Measurements from ENCODE around the gene LRRFIP1.

The LRRFIP1 gene

GRCh38 chr2:237701033-237701858, 73.9 kb downstream of the LRRFIP1 start:
- no peak for DNase-seq (ENCODE audit: low read depth in 2 of 2)

- no peak for DNase-seq (ENCODE audit: low read depth in 2 of 2)
Observed at GRCh38 chr2:237701859-237702390, 74.5 kb downstream of the LRRFIP1 start.

DNA sequence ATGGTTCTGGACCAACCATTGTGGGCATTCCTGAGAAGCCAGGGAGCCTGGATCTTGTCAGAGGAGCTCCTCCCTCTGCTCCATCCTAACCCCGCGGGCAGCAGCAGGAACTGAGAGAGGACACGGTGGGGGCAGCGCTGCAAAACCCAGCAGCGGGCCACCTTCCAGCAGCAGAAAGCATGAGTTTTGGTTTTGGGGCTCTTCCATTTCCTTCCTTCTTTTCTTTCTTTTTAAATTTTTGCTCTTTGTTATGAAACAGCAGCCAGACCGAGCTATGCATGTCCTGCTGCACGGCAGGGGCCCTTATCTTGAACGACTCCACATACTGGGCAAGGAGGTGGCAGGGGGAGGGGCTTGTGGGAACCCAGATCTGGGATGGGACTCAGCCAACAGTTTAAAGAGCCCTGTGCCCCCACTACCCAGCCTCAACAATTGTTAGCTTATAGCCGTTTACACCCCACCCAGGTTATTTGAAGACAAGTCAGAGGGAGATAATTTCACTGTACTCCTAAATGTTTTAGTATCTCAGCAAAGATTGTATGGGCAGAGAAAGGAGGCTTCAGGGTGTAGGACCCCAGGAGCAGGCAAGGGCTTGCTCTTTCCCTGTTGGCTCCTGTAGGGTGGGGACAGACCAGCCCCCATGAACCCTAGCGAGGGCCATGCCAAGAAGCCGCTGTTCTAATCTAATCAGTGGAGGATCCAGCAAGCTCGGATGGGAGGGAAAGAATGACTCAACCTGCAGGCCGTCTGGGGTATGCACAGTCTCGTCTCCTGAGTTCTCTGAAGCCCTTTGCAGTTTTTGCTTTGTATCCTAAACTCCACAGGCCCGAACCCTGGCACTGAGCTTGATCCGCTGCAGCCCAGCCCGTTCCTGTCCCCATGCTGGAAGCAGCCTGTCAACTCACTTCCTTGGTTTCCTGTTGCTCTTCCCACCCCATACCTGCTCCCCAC, 75.3 kb downstream of the LRRFIP1 start:
- no peak for DNase-seq (ENCODE audit: low read depth in 2 of 2)

DNA sequence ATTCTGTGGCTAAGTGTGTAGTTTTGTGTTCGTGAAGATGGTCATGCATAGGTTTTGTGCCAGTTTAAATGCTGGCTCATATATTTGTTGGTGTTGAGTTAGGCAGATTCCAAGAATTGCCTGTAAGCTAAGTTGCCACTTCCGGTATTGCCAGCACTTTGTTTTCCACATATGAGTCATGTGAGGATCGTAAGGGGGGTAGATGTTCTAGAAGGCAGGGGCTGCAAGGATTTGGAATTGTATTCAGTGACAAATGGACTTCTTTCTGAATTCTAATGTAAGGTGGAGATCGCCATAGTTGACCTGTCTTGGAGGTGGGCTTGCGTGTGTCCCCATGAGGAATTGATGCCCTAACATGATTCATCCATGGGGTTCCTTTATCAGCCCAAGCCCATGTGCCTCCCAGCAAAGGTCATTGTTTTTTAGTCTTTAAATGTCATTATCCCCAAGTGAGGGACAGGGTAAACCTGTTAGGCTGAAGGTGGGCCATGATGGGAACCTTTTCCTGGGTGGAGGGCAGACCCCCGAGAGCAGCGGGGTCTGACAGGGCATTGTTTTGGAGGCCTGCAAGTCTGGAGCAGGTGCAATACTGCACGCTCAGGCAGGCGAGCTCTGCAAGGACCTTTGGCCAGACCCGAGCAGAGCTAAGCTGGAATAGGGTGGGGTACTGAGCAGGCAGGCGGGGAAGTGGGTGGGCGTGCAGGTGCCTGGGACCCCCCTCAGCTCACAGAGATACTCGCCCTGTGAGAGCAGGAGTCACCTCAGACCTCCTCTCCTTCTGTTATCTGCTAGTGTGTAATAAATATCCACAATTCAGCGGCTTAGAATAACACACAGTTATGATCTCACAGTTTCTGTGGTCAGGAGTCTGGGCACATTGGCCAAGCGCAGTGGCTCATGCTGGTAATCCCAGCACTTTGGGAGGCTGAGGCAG, 77.4 kb downstream of the LRRFIP1 start:
- no peak for DNase-seq (ENCODE audit: low read depth in 2 of 2)

DNA sequence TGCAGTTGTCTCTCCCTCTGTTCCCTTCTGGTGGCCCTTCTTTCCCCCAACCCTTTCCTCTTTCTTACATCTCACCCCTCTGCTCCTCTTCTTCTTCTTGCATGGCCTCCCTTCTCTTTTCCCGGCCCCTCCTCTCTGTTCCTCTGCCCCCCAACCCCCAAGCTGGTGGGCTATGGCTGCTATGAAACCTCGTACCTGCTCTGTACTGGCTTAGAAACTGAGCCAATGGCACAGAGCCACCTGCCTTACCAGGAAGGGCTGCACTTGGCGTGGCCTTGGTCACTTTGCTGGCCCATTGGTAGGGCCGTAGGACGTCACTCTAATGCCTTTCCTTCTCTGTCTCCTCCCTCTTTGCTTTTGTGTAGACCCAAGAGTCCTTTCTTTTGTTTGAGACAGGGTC, 78.9 kb downstream of the LRRFIP1 start:
- no peak for DNase-seq (ENCODE audit: low read depth in 2 of 2)

DNA sequence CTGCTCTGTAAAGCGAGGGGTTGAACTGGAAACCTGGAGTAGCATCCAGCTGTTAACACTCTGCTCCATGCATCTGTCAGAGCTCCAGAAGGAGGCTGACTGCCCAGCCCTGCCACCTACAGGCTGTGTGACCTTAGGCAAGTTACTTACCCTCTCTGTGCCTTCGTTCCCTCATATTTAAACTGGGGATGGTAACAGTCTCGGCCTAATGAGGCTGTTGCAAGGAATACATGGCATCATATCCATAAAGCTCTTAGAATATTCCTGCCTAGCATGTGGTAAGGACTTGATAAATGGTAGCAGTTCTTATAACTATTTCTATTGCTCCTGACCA, 80.6 kb downstream of the LRRFIP1 start:
- DNase-seq (ENCODE audit: low read depth in 2 of 2) = no peak

DNA sequence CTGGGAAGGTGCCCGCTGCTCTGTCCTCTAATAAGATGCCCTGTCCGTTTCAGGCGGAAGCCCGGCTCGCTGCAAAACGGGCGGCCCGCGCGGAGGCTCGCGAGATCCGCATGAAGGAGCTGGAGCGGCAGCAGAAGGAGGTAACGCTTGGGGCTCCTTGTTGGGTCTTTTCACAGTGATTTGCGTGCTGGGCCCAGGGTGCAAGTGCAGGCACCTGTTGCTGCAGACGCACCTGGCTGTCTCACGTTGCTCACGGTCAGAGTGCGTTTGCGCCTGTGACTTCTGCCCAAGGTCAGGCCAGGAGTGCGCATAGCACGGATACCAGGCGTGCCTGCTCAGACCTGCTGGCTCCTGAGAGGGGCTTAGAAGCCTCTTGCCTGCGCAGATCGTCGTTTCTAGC, 81.1 kb downstream of the LRRFIP1 start:
- no peak for DNase-seq (ENCODE audit: low read depth in 2 of 2)

DNA sequence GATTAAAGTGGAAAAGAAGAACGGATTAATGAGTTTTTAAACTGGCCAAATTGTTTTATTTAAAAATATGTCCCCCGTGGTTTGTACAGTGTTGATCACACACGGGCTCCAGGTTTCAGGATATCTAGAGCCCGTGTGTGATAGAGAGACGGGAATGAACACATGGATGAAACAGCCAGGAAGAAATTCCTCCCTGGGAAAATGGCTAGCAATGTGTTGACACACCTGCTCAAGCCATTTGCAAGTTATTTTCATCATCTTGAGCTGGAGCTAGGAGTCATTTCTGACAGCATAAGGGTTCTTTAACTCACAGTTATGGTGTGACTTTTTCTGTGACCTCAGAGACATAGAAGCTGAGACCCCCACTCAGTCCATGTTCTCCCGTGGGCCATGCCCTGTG, 81.6 kb downstream of the LRRFIP1 start:
- no peak for DNase-seq (ENCODE audit: low read depth in 2 of 2)

GRCh38 chr2:237711458-237712150, 84.2 kb downstream of the LRRFIP1 start:
- DNase-seq (ENCODE audit: low read depth in 2 of 2) = no peak

DNA sequence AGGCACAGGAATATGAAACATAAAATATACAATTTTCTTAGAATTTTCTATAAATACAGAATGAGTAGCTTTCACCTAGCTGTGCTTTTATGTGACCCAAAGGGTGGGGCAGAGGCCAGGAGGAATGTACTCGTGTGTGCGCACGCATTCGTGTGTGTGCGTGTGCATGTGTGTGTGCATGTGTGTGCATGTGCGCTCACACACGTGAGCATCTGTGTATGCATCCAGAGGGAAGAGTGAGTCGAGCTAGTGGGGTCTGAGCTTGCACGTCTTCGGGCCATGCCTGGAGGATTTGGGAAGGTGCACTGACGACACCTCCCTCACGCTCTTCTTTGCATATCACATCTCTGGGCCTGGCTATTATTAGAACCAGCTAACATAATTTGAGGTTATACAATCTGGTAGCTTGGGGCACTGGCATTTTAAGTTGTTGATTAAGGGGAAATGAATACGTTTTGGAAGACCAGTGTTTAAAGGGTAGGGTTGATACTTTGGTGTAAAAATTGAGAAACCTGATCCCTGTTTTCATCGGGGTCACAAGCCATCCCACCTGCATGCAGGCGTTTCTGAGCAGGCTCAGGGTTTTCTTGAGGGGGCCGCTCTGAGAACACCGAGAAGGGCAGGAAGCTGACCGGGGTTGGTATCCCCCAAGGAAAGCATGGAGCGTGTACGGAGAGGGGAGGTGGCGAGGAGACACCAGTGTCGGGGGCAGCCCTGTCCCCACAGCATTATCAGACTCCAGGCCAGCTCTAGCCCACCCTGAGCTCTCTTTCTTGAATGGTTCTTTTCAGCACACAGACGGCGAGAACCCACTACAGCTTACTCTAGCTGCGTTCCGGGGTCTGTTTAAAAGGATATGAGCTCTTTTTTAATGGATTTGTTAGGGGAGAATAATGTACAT, 85.3 kb downstream of the LRRFIP1 start:
- no peak for DNase-seq (ENCODE audit: low read depth in 2 of 2)

DNA sequence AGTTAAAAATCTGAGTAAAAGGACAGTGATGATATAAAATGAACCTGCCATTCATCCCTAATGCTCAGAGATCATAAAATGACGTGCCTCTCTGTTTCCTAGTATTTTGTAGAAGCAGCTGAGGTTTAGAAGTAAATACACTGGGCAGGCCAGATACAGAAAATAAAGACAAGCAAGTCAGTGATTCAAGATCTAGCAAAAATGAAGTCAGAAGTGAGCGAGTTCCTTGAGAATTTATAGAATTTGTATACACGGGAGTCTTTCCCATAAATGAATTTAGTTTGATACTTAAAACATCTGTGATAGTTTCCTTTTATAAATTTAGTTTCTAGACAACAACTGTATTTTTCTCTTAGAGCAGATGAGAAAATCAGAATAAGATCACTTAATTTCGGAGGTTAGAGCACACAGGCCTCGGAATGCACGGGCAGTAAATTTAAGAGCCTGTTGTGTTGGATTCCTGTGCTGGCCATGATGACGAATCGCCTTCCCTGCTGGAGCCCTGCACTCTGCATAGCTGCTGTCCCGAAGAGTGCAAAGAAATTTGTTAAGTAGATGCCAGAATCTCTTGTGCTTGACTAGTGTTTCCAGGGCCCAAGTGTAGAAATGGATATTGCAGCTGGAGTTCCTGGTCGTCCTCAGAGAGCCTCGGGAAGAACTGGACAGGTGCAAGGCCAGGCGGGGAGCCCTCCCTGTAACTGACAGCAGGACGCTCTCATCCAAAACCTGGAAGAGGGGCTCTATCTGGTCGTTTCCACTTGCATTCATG, 87.5 kb downstream of the LRRFIP1 start:
- no peak for DNase-seq (ENCODE audit: low read depth in 2 of 2)

GRCh38 chr2:237715459-237715947, 88.1 kb downstream of the LRRFIP1 start:
- DNase-seq (ENCODE audit: low read depth in 2 of 2) = no peak

GRCh38 chr2:237716011-237716410, 88.6 kb downstream of the LRRFIP1 start:
- no peak for DNase-seq (ENCODE audit: low read depth in 2 of 2)

GRCh38 chr2:237717366-237718276, 90.2 kb downstream of the LRRFIP1 start:
- no peak for DNase-seq (ENCODE audit: low read depth in 2 of 2)

DNA sequence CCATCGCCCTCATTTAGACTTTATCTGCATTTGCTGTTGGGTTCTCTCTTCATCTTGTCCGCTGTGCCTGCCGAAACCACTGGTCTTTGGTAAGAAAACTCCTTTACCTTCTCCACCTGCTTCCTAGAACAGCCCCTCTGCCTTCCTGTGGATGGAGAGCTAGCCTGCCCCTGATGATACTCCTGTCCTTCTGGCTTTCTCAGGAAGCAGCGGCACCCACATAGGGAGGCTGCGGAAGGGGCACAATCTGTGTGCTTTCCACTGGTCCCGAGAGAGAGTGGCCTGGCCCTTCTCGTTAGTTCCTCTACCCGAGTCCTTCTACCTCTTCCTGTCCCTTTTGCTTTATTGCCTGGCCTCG, 90.9 kb downstream of the LRRFIP1 start:
- no peak for DNase-seq (ENCODE audit: low read depth in 2 of 2)

- no peak for DNase-seq (ENCODE audit: low read depth in 2 of 2)
Observed at GRCh38 chr2:237720444-237720843, 93.1 kb downstream of the LRRFIP1 start.

- no peak for DNase-seq (ENCODE audit: low read depth in 2 of 2)
Observed at GRCh38 chr2:237720957-237721356, 93.6 kb downstream of the LRRFIP1 start.

DNA sequence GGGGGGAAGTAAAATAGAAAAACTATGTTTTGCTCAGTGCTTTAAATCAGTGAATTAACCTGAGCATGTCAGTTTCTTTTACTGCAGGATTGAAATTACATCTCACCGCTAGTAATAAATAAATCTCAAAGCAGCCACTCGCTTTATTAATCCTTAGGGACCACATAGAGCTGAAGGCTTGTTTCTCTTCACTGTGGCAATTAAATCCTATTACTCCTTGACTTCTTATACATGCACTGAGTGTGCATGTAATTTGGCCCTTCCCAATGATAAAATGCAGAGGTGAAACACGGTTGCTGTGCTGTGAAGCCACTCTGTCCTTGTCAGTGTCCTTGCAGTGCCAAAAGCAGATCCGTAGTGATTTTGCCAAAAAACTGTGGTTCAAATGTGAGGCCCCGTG, 94.1 kb downstream of the LRRFIP1 start:
- DNase-seq (ENCODE audit: low read depth in 2 of 2) = no peak
